ENCODE data around the gene FOSL1.

DNA sequence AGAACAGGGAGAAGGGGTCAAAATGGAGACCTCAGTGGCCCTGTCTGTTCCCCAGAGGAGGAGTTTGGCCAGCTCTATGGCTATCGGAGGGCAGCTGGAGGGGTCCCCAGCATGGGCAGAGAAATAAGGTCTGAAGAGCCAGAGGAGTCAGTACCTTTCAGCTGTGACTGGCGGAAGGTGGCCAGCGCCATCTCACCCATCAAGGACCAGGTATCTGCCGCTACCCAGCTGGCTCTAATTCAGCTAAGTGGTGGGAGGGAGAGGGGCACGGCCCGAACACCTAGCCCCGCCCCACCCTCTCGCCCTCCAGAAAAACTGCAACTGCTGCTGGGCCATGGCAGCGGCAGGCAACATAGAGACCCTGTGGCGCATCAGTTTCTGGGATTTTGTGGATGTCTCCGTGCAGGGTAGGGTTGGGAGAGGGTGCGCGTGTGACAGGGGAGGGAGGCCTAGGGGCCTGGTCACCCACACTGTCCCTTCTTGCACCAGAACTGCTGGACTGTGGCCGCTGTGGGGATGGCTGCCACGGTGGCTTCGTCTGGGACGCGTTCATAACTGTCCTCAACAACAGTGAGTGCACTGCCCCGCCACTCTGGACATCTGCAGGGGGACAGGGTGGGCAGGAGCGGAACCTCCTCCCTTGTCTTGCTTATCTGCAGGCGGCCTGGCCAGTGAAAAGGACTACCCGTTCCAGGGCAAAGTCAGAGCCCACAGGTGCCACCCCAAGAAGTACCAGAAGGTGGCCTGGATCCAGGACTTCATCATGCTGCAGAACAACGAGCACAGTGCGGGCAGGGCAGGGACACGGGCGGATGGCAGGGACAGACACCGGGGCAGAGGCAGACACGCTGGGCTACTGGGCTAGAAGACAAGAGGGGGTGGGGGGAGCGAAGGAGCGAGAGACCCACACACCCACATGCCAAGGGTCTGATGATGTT lies 17.8 kb downstream of the FOSL1 start:
- no peak for TF ChIP-seq EP300 (IDR thresholded peaks at IDR 0.05)
- TF ChIP-seq, protein P1, sequence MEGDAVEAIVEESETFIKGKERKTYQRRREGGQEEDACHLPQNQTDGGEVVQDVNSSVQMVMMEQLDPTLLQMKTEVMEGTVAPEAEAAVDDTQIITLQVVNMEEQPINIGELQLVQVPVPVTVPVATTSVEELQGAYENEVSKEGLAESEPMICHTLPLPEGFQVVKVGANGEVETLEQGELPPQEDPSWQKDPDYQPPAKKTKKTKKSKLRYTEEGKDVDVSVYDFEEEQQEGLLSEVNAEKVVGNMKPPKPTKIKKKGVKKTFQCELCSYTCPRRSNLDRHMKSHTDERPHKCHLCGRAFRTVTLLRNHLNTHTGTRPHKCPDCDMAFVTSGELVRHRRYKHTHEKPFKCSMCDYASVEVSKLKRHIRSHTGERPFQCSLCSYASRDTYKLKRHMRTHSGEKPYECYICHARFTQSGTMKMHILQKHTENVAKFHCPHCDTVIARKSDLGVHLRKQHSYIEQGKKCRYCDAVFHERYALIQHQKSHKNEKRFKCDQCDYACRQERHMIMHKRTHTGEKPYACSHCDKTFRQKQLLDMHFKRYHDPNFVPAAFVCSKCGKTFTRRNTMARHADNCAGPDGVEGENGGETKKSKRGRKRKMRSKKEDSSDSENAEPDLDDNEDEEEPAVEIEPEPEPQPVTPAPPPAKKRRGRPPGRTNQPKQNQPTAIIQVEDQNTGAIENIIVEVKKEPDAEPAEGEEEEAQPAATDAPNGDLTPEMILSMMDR (IDR thresholded peaks at IDR 0.05): no peak

Data from tibial nerve (tissue), 4 donors.